ENCODE measurements around the gene SAMD4A.

Gene SAMD4A

DNA sequence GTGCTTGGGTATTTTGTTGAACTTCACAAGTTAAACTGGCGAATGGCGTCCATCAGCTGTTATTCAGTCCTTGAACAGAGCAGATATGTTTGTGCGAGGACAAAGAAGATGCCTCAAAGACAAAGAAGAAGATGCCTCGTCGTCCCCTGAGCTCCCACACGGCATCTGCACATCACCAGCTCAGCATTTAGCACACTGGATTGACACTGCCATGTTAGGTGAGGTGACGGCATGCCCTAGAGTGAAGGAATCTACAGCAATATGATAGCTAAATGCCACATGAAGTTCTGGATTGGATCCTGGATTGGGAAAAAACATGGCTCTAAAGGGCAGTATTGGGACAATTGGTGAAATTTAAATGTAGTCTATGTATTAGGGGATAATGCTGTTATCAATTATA lies 15.4 kb downstream of the SAMD4A start:
- H3K4me3 ChIP-seq (ENCODE audit: low read length): no peak overlapping the region
- TF ChIP-seq, protein P1, sequence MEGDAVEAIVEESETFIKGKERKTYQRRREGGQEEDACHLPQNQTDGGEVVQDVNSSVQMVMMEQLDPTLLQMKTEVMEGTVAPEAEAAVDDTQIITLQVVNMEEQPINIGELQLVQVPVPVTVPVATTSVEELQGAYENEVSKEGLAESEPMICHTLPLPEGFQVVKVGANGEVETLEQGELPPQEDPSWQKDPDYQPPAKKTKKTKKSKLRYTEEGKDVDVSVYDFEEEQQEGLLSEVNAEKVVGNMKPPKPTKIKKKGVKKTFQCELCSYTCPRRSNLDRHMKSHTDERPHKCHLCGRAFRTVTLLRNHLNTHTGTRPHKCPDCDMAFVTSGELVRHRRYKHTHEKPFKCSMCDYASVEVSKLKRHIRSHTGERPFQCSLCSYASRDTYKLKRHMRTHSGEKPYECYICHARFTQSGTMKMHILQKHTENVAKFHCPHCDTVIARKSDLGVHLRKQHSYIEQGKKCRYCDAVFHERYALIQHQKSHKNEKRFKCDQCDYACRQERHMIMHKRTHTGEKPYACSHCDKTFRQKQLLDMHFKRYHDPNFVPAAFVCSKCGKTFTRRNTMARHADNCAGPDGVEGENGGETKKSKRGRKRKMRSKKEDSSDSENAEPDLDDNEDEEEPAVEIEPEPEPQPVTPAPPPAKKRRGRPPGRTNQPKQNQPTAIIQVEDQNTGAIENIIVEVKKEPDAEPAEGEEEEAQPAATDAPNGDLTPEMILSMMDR (IDR thresholded peaks at IDR 0.05; ENCODE audit: insufficient read depth, low read depth, low read length, missing control alignments): no peak
- no peak for DNase-seq (ENCODE audit: low read depth)

DNA sequence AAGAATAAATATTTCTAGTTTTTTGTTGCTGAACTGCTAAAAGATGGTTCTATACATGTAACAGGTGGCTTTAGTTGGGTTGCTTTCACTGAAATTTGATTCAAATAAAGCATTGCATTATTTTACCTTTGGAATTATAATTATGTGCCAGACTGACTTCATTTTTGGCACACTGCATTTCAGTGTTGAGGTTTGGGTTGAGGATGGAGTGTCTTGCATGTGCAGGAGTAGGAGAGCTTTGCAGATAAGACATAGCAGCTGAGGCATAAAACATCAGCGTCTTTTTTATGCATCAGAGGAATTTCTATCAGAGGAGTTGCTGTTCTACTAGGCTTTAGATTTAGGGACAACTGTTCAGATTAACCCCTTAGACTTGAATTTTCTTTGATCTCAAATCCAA lies 17.2 kb downstream of the SAMD4A start:
- DNase-seq (ENCODE audit: low read depth): no peak
- TF ChIP-seq, protein P1 (IDR thresholded peaks at IDR 0.05; ENCODE audit: insufficient read depth, low read depth, low read length, missing control alignments): no peak
- no peak overlapping the region for H3K4me3 ChIP-seq (ENCODE audit: low read length)

DNA sequence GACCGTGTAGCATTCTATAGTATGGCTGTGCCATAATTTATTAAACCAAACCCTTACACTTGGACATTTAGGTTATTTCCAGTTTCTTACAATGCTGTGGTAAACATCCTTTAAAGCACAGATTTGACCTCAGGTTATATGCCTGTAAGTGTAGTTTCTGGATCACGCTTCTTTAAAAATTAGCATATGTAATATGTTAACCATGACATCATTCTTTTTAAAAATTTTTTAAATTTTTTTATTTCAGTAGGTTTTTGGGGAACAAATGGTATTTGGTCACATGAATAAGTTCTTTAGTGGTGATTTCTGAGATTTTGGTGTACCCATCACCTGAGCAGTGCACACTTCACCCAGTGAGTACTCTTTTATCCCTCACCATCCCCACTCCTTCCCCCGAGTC lies 18.3 kb downstream of the SAMD4A start:
- TF ChIP-seq, protein P1 (IDR thresholded peaks at IDR 0.05; ENCODE audit: insufficient read depth, low read depth, low read length, missing control alignments): no peak
- H3K4me3 ChIP-seq (ENCODE audit: low read length): no peak overlapping the region
- no peak for DNase-seq (ENCODE audit: low read depth)

DNA sequence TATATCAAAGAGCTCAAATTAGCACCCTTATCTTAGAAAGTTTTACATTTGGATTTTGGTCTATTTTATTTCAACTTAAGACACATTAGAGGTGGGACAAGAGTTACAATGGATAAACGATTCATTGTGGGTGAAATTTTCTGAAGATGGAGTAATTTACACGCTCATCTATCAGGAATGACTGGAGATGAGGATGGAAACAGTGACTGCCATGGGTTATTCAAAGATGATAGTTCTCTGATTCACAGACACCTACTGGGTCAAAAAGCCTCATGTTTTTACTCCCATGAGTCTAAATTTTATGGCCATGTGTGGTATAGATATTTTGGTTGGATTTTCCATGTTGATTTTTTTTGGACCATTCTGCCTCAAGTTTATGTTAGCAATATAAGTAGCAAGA lies 22.1 kb downstream of the SAMD4A start:
- TF ChIP-seq, protein P1 (IDR thresholded peaks at IDR 0.05; ENCODE audit: insufficient read depth, low read depth, low read length, missing control alignments): no peak
- H3K4me3 ChIP-seq (ENCODE audit: low read length): no peak overlapping the region
- DNase-seq (ENCODE audit: low read depth): peak; percentile 49

DNA sequence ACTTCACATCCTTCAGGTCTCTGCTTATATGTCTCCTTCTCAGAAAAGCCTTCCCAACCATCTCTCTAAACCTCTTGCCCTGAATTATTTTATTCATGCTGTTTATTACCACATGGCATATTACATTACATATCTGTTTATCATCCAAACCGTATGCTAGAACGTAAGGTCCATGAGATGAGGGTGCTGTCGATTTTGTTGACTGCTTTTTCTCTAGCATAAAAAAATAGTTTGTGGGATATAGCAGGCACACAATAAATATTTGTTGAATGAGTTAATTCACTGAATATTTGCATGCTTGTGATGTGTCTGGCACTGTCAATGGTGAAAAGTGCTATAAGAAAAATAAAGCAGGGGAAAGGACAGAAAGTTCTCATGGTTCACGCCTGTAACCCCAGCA lies 22.9 kb downstream of the SAMD4A start:
- DNase-seq (ENCODE audit: low read depth): no peak
- TF ChIP-seq, protein P1 (IDR thresholded peaks at IDR 0.05; ENCODE audit: insufficient read depth, low read depth, low read length, missing control alignments): no peak

DNA sequence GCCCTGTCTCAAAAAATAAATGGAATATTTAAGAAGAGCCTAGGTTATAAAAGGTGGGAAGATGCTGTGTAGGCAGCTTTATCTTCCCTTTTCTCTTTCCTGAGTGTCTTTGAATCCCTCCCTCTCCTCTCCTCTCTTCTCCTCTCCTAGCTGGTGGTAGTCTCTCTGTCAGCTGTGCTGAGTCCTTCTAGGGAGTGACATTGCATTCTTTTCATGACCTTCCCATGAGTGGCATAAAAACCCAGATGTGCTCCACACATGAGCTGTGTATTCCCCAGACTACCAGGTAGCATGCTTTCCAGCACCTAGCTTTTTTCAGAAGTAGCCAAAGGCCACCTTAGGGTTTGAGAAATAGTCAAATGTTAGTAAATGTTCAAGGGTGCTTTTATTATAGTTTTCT lies 23.6 kb downstream of the SAMD4A start:
- no peak overlapping the region for H3K4me3 ChIP-seq (ENCODE audit: low read length)
- TF ChIP-seq, protein P1 (IDR thresholded peaks at IDR 0.05; ENCODE audit: insufficient read depth, low read depth, low read length, missing control alignments): no peak
- DNase-seq (ENCODE audit: low read depth): no peak

More for the DNA sequence above, 22.9 kb downstream of the SAMD4A start:
- no peak overlapping the region for H3K4me3 ChIP-seq (ENCODE audit: low read length)

DNA sequence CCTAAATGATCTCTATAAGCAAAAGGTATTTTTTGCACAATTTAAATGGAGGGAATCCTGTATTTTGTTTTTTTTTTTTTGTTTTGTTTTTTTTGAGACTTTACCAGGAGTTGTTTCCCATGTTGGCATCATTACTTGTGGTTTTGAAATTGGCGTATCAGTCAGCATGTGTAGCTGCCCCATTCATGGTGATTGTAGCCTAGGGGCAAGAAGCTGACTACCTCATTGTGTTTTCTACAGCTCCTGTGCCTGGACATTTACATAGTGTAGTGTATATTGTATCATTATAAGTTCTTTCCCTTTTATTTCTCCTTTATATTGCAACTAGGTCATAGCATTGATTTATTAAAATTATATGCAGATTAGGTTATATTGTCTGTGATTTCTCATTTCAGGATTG lies 24.5 kb downstream of the SAMD4A start:
- no peak overlapping the region for H3K4me3 ChIP-seq (ENCODE audit: low read length)
- TF ChIP-seq, protein P1 (IDR thresholded peaks at IDR 0.05; ENCODE audit: insufficient read depth, low read depth, low read length, missing control alignments): no peak
- DNase-seq (ENCODE audit: low read depth): peak; percentile 94
